H4 (cell line): ENCODE results near the gene PAQR5. TPM values are rescaled to one million over a fixed set of nuclear protein-coding genes. Genes with fewer than 3 reads are reported as not detected.
"Not testable (repeated sequence)": the region's sequence is repeated elsewhere in the genome, so short reads cannot be mapped to it uniquely, and the experiment has no call there.

Source experiments
- DNase-seq: peaks from one replicate; pipeline ENCODE4 v3.0.0-alpha.2; 2015; ENCODE audit warnings: low spot score
- total RNA-seq: library from RNA; depleted of rRNA; stranded (reverse); fragments of >200 nt; shearing (Covaris generic); gene quantifications from 2 replicates; pipeline ENCODE4 v1.2.3, GENCODE V29; 2014

PAQR5 gene
- total RNA-seq, 1 experiment from 2014 or later: 5.7 TPM

GRCh38 chr15:69293741-69294615 lies 4.7 kb upstream of the PAQR5 start:
- no peak for DNase-seq

- DNase-seq: no peak
These were observed 2.1 kb upstream of the PAQR5 start for GRCh38 chr15:69296606-69297005.

DNA sequence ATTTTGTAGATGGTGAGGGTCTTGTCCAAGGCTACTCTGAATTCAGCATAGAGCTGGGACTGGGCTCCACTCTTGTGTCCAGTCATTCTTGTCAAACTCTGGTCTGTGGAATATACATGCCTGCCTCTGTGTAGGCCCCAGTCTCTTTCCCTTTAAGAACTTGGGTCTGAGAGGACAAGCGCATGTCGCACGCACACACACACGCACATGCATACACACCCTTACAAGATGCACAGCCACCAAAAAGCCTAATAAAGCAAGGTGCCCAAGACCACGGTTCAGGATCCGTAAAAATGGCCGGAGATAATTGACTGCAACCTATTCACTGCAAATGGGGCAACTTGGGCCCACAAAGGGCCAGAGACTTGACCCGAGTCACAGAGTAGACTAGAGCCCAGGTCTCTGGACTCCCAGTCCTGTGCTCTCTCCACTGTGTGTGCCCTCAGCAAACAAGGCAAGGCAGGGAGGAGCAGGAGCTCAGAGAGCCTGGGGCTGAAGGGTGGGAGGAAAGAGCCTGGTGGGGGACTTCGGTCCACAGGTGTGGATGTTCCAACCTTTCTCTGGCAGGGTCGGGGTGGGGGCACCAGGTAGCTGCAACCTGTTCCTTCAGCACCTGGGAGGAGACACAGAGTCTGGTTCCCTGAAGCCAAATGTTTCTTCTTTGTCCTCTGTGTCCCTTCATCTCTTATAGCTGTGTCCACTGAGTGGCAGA lies 914 bp upstream of the PAQR5 start:
- DNase-seq: no peak

GRCh38 chr15:69298354-69298696 lies 387 bp upstream of the PAQR5 start:
- DNase-seq: no peak

- no peak for DNase-seq
These were observed 757 bp downstream of the PAQR5 start for GRCh38 chr15:69299451-69299886.

- no peak for DNase-seq
These were observed 1.4 kb downstream of the PAQR5 start for GRCh38 chr15:69299943-69300588.

GRCh38 chr15:69301101-69301500 lies 2.4 kb downstream of the PAQR5 start:
- not testable (repeated sequence) for DNase-seq

GRCh38 chr15:69302087-69302486 lies 3.4 kb downstream of the PAQR5 start:
- not testable (repeated sequence) for DNase-seq

GRCh38 chr15:69302929-69303328 lies 4.2 kb downstream of the PAQR5 start:
- DNase-seq: no peak

DNA sequence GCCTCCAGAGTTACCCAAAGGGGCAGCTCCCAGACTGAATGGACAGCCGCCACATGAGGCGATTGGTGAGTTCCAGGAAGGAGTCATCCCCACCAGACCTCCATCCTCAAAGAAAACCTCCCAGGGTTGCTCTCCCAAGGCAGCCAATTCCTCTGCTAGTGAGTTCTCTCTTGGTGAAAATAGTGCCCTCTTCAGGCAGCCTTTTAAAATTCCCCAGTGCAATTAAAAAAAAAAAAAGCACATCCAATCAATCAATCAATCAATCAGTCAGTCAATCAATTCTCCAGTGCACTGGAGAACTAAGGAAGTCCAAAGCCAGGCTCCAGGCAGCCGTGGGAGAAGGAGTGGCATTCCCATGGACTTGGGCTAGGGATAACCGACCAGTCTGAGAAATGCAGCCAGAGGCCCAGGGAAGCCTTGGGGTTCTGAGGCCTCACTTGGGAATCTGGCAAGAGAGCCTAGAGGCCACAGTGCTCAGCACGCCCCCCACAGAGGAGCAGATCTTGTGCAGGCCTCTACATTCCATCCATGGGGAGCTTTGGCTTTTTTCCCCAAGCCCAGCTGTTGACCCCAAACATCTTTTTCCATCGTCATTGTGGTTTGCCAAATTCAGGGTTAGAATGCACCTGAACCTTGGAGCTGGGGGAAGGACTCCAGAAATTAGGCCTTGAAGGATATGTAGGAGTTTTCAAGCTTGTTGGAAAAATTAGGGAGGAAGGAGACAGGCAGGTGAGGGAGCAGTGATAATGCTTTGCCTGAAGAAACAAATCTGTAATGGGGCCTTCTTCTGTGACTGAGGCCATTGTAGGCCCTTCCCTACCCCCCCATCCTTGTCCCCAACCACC lies 4.8 kb downstream of the PAQR5 start:
- DNase-seq: no peak

- peak; percentile 76 for DNase-seq
These were observed 5.5 kb downstream of the PAQR5 start for GRCh38 chr15:69304182-69304545.

- DNase-seq: peak; percentile 91
These were observed 6.7 kb downstream of the PAQR5 start for GRCh38 chr15:69305204-69305931.

- no peak for DNase-seq
These were observed 7.3 kb downstream of the PAQR5 start for GRCh38 chr15:69305933-69306568.

- no peak for DNase-seq
These were observed 9.2 kb downstream of the PAQR5 start for GRCh38 chr15:69307939-69308338.

GRCh38 chr15:69308949-69309348 lies 10.2 kb downstream of the PAQR5 start:
- DNase-seq: no peak

DNA sequence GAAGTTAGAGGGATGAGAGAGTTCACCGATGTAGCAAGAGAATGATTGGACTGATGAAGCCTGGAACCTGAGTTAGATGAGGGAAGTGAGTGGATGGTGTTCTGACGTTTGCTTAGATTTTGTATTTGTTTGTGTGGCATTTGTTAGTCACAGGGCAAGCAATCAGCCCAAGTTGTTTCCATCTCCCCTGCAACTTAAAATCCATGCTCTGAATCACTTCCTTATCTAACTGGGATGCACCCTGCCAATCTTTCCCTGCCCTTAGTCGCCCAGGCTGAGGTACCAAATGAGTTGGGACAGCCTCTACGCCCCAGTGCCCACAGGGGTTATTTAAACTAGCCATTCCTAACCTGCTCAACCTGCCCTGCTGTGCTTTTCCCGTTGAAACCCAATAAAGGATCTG lies 12.6 kb downstream of the PAQR5 start:
- no peak for DNase-seq

DNA sequence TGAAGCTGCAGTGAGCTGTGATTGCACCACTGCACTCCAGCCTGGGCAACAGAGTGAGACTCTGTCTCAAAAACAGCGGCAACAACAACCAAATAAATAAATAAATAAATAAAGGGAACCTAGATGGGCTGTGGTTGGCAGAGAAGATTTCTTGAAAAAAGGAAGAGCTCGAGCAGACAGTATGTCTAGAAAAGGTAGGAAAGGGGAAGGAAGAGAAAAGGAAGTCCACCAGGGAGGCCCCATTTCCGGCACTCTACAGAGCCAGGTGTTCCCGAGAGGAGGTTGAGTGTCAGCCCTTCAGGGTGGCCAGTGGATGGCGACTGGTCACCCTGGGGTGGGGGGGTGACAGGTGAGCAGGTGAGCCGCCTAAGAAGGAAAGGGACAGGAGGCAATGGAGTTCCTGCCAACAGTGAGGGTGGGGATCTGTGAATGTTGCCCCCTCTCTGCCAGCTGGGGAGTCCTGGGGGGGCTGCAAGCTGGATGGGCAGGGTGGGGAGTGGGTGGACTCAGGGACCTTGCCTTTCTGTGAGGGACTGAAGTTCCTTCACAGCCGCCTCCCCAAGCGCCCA lies 14.8 kb downstream of the PAQR5 start:
- no peak for DNase-seq

DNA sequence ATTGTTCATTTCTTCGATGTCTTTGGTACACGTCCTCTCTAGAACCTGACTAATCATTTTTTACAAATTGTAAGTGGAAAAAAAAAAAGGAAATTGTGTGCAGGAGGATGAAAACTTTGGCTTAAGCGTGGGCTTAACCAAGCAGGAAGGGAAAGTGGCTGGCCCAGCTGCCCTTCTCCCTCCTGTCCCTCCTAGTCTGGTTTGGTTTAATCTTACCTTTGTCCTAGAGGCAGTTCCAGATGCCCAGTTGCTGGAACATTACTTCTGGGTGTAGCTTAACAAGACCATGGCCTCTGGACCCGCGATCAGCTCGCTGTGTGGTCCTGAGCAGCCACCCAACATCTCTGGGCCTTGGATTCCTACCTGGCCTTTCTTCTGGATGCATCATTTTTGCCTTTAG lies 15.4 kb downstream of the PAQR5 start:
- no peak for DNase-seq

GRCh38 chr15:69314736-69315135 lies 16.0 kb downstream of the PAQR5 start:
- no peak for DNase-seq

- DNase-seq: no peak
These were observed 16.8 kb downstream of the PAQR5 start for GRCh38 chr15:69315402-69316110.
